HG02798 (cell line): ENCODE results near the gene WNK2.

Source experiments
- ATAC-seq: cut with Tn5 transposase; IDR thresholded peaks from one replicate; pipeline ENCODE4 v1.9.1; 2021; ENCODE audit warnings: mild to moderate bottlenecking; ENCODE audit not compliant: unreplicated experiment, poor library complexity

Gene WNK2

DNA sequence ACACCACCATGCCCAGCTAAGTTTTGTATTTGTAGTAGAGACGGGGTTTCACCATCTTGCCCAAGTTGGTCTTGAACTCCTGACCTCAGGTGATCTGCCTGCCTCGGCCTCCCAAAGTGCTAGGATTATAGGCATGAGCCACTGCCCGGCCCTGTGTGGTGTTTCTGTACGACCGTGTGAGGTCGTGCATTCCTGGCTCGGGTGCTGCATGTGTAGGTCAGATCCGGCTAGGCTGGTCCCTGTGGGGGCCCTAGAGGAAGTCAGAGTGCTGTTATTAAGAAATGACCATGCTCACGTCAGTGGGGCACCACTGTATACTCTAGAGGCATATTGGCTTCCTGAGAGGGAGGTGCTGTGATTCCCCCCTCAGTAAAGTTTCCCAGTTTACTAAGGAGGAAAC is 13.7 kb downstream of the WNK2 start:
- no peak for ATAC-seq

DNA sequence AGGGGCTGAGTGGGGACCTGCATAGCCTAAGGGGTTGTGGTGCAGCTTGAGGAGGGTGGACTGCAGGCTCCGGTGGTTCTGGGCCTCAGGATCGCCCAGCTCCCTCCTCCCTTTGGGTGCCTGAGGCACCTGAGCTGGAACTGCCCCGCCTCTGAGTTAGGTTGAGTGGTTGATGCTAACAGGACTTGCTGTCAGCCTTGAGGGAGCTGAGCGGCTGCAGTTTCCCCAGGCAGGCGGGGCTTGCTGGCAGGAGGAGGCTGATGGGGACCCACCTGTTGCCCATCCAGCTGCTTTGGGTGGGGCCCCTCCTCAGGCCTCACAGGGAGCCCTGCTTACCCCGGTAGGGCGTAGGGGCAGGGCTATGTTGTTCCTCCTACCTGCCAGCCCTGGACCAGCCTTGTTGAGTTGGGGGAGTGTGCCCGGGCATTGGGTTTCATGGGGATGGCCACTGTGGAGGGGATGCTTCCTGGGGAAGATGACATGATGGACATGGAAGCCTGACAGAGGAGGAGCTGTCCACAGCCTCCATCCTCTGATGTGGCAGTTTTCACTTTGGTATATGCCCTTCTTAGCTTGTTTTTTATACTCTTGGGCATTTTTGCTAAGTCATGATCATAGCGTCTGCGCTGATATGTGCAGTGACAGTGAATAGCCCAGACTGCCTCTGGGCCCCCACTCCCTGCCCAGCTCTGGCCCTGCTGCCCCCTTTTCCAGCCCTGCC is 14.3 kb downstream of the WNK2 start:
- no peak for ATAC-seq

DNA sequence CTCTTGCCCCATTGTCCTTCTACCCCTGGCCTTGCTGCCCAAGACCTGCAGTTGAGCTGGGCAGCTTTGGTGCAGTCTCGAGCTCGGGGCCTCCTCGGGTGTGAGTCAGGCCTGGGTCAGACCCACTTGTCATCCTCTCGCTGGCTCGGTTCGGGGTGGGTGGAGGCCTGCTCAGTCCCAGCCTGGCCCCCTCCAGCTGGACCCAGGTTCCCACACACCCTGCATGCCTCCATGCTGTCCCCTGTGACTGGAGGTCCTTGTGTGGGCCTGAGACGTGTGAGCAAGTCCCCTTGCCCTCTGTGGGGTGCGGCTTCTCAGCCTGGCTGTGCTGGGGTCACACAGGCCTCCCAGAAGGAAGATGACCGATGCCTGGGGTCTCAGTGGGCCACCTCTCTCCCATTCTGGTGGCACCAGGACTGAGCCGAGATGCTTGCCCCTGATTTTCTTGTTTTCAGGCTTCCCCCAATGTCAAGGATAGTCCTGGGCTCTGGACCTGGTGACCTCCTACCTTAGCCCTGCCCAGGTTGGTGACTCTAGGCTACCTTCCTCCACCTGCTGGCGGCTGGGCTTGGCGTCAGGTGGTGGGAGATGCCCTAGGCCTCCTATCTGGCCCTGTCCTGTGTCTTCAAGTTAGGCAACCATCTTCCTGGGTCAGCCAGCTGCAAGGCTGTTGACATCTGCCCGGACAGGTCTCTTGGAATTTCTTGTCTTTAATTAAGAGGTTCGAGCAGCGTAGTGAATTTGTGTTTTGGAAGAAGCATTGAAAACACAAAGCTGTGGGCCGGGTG is 15.1 kb downstream of the WNK2 start:
- no peak for ATAC-seq

DNA sequence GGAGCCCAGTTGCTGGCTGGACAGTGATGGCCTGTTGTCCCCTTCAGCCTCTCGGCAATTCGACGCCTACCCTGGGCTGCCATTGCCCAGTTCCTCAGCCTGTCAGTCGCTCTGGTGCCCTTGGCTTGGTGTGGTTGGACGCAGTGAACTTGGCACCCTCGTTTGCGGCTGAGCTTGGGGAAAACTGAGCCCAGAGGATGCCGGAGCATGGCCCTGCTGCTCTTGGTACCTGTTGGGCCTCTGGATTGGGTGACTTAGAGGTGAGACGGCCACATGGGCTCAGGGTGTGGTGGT is 16.5 kb downstream of the WNK2 start:
- no peak for ATAC-seq

DNA sequence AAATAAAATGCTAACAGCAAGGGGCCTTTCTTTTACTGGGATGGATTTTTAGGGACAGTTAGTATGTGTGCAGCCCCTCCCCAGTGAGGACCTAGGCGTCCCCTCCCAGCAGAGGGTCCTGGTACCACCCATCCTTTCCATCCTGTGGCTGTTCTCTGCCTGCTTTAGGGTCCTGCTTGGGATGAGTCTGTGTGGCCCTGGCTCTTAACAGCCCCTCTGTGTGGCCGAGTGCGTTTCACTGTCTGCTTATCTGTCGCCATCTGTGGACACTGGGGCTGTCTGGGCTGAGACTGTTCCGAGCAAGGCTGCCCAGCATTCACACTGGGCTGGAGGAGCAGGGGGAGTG is 17.0 kb downstream of the WNK2 start:
- ATAC-seq, result no peak

DNA sequence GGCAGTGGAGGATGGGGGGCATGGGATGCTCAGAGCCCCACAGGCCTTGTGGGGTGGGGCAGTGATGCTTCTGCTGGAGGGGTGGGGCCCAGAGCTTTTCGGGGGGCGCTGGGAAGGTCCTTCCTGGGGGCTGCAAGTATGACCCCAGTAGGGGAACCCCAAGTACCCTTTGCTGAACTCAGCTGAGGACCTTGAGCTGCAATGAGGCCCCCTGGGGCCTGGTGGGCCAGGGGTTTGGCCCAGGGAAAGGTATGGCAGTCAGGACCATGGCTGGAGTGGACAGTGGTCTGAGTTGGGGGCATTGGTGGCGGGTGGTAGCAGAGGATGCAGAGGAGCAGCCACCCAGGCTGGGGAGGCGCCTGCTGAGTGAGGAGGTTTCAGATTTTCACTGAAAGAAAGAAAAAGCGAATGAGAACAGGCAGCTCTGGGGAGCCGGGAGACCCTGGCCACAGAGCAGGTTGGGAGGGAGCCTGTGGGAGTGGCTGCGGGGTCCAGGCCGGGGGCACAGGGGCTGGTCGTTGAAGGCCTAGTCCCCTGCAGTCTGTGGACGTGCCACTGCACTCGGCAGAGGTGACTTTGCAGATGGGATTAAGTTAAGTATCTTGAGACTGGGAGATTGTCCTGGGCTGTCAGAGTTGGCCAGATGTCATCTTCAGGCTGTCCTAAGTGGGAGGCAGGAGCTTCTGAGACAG is 19.2 kb downstream of the WNK2 start:
- no peak for ATAC-seq

DNA sequence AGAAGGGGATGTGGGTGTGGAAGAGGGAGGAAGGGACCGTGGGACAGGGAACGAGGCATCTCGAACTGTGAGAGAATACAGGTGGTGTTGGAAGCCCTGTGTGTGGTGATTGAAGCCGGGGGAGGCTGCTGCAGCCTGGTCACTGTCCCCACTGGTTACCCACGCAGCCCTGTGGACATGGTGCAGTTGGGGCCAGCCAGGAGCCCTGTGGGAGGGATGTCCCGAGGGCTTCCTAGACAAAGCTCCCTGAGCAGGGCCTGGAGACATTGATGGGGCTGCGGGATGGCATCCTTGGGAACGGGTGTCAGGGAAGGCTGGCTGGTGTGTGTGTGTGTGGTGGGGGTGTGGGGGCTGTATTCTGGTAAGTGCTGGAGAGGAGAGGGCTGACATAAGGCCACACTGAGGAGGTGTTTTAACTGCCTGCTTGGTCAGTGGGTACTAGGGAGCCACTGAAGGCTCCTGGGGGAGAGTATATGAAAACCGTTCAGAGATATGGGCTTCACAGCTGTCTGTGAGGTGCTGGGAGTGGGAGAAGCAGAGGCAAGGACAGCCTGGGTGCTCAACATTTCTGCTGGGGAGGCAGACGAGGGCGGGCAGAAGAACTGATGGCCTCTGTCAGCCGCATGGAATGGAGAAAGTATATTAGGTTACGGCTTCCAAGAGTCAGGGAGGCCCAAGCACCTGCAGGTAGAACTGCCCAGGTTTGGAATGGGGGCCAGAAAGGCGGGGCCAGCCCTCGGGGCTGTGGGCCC is 20.0 kb downstream of the WNK2 start:
- no peak for ATAC-seq

DNA sequence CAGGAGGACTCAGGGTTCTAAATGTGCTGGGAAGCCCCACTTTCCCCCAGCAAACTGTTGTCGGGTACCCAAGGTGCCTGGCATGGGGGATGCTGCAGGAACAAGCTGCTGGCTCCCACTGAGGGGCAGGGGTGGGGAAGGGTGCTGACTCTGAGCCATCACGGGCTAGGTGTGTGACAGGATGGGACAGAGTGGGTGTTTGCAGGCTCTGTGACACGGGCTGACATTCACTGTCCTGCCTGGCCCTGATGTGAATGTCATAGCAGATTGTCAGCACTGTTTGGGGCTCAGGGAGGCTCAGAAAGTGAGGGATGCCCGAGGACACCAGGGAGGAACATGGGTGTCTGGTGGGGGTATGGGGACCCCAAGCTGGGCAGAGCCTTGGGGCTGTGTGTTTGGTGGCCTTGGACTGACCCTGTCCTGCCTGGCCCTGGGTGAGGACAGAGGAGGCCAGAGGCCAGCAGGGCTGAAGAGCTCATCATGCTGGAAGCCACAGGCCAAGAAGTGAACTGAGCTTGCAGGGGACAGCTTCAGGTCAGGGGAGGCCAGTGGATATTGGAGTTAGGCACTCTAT is 20.6 kb downstream of the WNK2 start:
- no peak for ATAC-seq

DNA sequence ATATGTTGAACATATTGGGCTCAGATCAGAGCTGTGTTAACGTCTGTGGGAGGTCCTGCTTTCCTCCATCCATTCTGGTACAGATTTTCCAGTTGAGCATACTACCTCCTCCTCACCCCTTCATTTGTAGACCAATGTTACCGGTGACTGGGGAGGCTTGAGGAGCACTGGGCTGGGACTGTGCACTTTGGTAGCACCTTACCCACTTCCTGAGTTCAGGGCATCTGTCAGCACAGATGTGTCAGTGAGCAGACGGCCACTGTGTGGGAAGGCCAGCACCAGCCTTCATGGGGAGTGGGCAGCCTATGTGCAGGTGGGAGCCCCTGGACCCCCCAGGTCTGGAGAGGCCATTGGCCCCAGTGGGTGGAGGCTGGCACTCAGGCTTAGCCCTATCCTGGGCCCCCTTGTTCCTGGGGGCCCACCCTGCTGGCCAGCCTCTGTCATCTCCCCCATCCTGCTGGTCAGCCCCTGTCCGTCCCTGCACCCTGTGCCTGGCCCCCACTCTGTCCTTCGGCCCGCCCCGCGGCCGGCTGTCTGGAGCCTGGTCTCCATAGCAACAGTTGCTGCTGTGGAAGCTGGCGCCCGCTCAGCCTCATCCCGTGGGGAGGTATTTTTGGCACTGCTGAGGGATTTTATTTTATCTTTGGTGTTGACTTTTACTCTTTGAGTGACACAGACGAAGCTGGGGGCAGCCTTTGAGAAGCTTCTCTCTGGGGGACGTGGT is 21.3 kb downstream of the WNK2 start:
- ATAC-seq, result no peak

DNA sequence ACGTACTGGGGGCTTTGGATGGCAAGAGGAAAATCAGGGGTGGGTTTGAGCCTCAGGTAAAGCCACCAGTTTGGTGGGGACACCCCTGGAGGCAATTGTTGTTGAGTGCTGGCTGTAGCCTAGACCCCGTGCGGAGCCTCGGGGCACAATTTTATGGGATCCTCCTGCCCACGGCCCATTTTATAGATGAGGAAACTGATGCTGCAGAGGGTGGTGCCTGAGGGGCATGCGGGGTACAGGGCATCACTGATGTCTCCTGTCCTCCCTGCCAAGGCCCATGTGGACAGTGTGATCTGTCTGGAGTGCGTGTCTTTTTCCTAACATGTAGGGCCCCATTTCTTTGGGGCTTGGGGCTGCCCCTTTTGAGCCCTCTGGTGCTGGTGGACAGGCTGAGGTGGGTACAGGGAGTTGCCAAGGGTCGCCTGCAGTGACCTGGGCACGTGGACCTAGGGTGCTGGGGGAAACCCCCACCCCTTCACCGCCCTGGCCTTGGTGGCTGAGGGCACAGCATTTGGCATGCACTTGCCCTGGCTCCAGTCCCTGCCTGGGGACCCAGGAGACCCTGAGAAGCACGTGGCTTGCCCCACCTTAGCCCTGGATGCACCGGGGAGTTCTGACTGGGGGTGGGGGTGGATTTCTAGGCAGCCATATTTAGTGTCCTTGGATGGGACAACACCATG is 22.1 kb downstream of the WNK2 start:
- ATAC-seq, result no peak

DNA sequence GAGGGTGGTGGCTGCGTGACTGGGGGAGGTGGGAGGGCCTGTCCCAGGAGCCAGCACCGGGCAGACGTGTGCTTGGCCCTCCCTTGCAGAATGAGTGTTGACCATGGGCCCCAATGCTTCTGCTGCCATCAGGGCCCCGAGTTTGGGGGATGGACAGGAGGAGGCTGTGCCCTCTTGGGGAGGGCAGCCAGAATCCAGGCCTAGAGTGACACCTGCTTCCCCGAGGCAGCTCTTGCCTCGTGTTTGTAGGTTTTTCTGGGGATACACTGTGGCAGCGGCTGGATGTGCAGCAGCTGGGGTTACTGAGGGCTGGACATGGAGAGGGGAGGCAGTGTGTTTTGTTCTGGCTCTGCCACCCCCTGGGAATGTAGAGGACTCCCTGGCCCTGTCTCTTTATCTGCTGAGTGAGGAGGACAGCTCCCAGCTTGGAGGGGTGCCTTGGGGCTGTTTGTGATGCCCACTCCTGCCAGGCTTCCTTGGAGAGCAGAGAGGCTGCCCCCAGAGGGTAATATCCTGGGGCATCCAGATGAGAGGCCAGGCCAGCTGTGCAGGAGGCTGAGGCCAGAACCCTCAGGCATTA is 22.7 kb downstream of the WNK2 start:
- no peak for ATAC-seq

DNA sequence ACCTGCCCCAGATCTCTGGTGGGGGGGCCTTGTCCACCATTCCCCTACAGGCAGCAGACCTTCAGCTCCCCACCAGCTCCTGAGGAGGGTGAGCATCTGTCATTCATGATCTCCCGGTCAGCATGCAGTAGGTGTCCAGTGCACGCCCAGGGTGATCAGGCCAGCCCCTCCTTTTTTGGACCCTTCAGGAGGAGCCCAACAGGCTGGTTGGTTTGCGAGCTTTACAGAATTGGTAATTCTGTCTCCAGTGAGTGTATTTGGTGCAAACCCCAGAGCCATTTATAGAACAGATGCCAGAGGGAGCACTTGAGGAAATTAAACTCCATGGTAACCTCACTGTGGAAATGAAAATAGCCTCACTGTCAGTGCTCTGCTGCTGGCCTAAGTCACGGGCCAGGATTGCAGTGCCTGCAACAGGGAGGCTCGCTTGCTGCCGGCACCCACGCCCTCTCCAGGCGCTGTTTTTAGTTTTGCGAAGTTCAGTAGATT is 23.4 kb downstream of the WNK2 start:
- ATAC-seq, result no peak

DNA sequence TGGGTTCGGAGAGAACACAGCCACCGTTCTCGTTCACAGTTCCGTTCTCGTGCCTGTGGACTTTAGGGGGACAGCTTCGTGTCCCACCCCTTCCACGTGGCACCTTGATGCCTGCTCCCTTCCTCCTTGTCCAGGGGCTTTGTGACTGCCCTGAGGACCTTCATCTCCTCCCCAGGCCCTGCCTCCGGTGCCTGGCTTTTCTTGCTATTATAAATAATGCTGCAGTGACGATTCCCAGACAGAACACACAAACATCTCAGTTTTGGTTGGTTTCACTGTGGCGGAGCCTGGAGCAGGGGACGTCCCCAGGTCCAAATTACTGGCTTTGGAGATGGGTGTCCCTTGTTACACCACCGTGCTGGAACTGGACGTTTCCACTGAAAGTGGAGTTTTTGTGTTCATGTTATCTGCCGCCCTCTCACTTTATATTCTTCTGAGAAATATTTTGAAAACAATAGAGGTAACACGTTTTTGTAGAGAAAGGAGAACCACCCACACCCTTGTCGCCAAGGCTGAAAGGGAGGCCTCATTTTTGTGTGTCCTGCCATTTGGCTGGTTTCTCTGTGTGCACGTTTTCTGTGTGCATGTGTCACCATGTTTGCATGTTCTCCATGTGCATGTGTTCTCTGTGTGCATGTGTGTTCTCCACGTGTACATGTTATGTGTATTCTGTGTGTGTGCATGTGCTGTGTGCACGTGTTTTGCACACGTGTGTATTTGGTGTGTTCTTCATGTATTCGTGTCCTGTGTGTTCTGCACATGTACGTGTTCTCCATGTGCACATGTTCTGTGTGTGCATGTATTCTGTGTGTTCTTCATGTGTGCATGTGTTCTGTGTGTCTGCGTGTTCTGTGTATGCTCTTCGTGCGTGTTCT is 24.2 kb downstream of the WNK2 start:
- ATAC-seq, result no peak

DNA sequence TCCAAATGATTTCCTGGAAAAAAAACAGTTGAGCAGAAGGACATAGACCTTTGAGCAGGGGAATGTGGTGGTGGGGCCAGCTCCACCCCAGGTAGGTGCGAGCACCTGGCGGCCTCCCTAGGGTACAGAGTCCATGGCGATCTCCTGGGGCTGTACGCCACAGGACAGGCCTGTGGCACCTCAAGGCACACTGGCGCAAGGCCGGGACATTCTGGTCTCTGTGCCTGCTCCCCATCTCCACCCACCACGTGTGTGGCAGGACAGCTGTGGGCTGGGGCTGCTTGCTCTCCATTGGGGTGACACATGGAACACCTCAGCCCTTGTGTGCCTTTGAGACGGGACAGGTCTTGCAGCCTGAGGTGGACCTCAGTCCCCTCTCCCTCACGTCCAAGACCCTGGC is 25.2 kb downstream of the WNK2 start:
- ATAC-seq, result no peak

DNA sequence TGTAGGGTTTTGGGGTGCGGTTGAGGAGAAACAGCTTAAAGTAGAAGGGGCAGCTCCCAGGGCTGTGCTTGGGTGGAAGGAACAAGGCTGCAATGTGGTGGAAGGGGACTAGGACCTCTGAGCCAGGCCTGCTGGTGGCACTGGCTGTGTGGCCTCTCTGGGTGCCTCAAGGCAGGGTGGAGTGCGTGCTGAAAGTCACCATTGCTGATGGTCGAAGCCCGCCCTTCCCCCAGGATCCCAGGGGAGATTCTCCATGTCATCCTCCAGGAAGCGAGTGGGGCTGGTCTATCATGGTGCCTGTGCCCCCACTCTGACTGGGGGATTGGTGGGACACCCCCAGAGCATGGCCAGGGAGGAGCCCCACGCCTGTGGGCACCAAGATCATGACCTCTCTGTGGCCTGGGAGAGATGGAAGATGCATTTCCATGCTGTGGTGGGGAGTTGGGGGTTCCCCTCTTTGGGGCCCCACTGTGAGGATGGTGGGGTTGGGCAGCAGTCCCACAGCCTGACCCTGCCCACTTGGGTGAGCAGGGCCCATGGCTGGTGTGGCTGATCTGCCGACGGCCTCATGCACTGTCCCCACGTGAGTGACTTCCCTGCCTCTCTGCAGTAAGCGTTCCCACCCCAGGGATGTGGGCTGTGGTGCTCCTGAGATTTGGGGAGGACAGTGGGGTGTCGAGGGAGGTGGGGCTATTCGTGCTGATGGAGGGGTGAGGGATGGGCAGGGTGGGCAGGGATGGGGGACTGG is 25.8 kb downstream of the WNK2 start:
- no peak for ATAC-seq

DNA sequence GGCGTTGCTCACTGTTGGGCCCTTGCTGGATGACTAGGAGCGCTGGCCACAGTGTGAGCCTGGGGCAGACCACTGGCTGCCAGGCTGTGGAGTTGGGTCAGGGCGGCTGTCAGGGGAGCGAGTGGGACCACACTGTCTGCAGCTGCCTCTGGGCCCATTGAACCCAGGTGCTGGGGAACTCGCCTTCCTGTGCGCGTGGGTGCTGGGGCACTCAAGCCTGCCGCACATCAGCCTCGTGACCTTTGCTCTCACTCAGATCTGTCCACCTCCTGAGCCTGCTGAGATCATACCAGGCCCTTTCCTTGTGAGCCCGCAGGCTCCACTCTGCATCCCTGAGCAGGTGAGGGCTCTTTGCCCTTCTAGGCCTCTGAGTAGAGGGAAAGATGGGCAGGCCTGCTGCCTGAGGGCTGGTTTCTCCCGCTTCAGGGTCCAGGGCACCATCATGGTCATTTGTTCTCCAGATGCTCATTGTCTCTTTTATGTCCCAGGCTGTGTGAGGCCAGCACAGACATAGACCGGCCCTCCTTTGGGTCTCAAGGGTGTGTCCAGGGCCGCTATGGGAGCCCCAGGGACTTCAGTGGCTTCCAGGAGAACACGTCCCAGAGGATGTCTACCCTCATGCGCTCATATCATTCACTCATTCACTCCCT is 26.5 kb downstream of the WNK2 start:
- no peak for ATAC-seq
